Measurements from ENCODE around the gene GNAS-AS1. TPM values are rescaled to one million over a fixed set of nuclear protein-coding genes. Genes with fewer than 3 reads are reported as not detected.

GNAS-AS1 gene
- 1.6 TPM for total RNA-seq

- DNase-seq (ENCODE audit: low spot score), result peak; percentile 76
These were observed at the start of gene GNAS-AS1 for GRCh38 chr20:58850693-58851174. GNAS-AS1 (minus strand) TSS chr20:58850902.

GRCh38 chr20:58900397-58900796 is 49.7 kb upstream of the GNAS-AS1 start:
- no peak for DNase-seq (ENCODE audit: low spot score)

- no peak for DNase-seq (ENCODE audit: low spot score)
These were observed 48.8 kb upstream of the GNAS-AS1 start for GRCh38 chr20:58899512-58899911.

GRCh38 chr20:58898629-58899408 is 48.1 kb upstream of the GNAS-AS1 start:
- no peak for DNase-seq (ENCODE audit: low spot score)

GRCh38 chr20:58897488-58897887 is 46.8 kb upstream of the GNAS-AS1 start:
- no peak for DNase-seq (ENCODE audit: low spot score)

GRCh38 chr20:58896820-58897219 is 46.1 kb upstream of the GNAS-AS1 start:
- no peak for DNase-seq (ENCODE audit: low spot score)

GRCh38 chr20:58895448-58896180 is 44.9 kb upstream of the GNAS-AS1 start:
- DNase-seq (ENCODE audit: low spot score), result no peak

- no peak for DNase-seq (ENCODE audit: low spot score)
These were observed 44.1 kb upstream of the GNAS-AS1 start for GRCh38 chr20:58894652-58895447.

- DNase-seq (ENCODE audit: low spot score), result no peak
These were observed 42.8 kb upstream of the GNAS-AS1 start for GRCh38 chr20:58893355-58894120.

GRCh38 chr20:58892932-58893224 is 42.2 kb upstream of the GNAS-AS1 start:
- DNase-seq (ENCODE audit: low spot score), result no peak

- peak; percentile 60 for DNase-seq (ENCODE audit: low spot score)
These were observed 41.6 kb upstream of the GNAS-AS1 start for GRCh38 chr20:58892141-58892931.

- DNase-seq (ENCODE audit: low spot score), result no peak
These were observed 41.0 kb upstream of the GNAS-AS1 start for GRCh38 chr20:58891718-58892140.

- peak; percentile 68 for DNase-seq (ENCODE audit: low spot score)
These were observed 40.5 kb upstream of the GNAS-AS1 start for GRCh38 chr20:58891086-58891717.

GRCh38 chr20:58890518-58891085 is 39.9 kb upstream of the GNAS-AS1 start:
- peak; percentile 68 for DNase-seq (ENCODE audit: low spot score)

- no peak for DNase-seq (ENCODE audit: low spot score)
These were observed 39.3 kb upstream of the GNAS-AS1 start for GRCh38 chr20:58889798-58890517.

- no peak for DNase-seq (ENCODE audit: low spot score)
These were observed 38.6 kb upstream of the GNAS-AS1 start for GRCh38 chr20:58889334-58889760.

- peak; percentile 77 for DNase-seq (ENCODE audit: low spot score)
These were observed 38.0 kb upstream of the GNAS-AS1 start for GRCh38 chr20:58888521-58889333.

- no peak for DNase-seq (ENCODE audit: low spot score)
These were observed 37.4 kb upstream of the GNAS-AS1 start for GRCh38 chr20:58888103-58888502.
